K562 (cell line): ENCODE results near the gene NUDT1. TPM values are rescaled to one million over a fixed set of nuclear protein-coding genes. Genes with fewer than 3 reads are reported as not detected.

Experiments
- ATAC-seq: fragments of 200-7000 bp; cut with Tn5 transposase; 3 replicates; pipeline ENCODE4 v1.9.1; 2020; ENCODE audit warnings: moderate library complexity
- BruUV-seq: library from RNA; stranded (reverse); fragments of 400-500 nt; replicated peaks from 2 replicates; lab custom pipeline; 2021; lab: Mats Ljungman, UMichigan
- CTCF ChIA-PET: fragments of 300-600 bp; formaldehyde crosslinking; extraction: SDS; loops from one replicate; lab custom pipeline; 2021; ENCODE audit warnings: low intra/inter-chr PET ratio; lab: Yijun Ruan, JAX
- POLR2A ChIA-PET: fragments of 300-600, 350-650 bp; sonication (Branson Sonifier 250); formaldehyde crosslinking; extraction: SDS; loops from one replicate; lab custom pipeline; 2021; ENCODE audit warnings: antibody characterized with exemption, inconsistent platforms; lab: Yijun Ruan, JAX
- DNase-seq, 4 experiments: peaks; one replicate each; pipeline versions ENCODE4 v3.0.0 to v3.0.0-alpha.2; 2011 to 2018; ENCODE audit warnings: low spot score in 3 of 4, mixed read lengths in 3 of 4; ENCODE audit errors: extremely low read depth in 1 of 4
- FAIRE-seq: peaks from 2 replicates; lab custom pipeline; 2011; peaks lifted over from hg19 to GRCh38; lab: Jason Lieb, UNC
- H2AFZ ChIP-seq: 2 replicates; pipeline ENCODE4 v1.6.0; 2011; ENCODE audit warnings: low read depth, low read length, control low read depth, inconsistent platforms
- H3K27ac ChIP-seq: fragments of 200-600 bp; 3 replicates; pipeline ENCODE4 v1.8.0; 2011; ENCODE audit warnings: low read depth, mild to moderate bottlenecking, control low read depth, inconsistent platforms, low read length, moderate library complexity, mixed read lengths; ENCODE audit errors: extremely low read depth
- H3K27me3 ChIP-seq, 2 experiments: fragments of 300-600 bp in 1 of 2; 2 replicates in 1 of 2; 3 replicates in 1 of 2; pipeline versions ENCODE4 v1.6.0 to v1.8.0; 2011; ENCODE audit warnings: inconsistent platforms in 2 of 2, low read length in 2 of 2, mild to moderate bottlenecking in 1 of 2, mixed read lengths in 1 of 2, moderate library complexity in 1 of 2; ENCODE audit not compliant: control insufficient read depth in 2 of 2, insufficient read depth in 2 of 2
- H3K36me3 ChIP-seq: fragments of 300-600 bp; 3 replicates; pipeline ENCODE4 v1.8.0; 2011; ENCODE audit warnings: mild to moderate bottlenecking, low read length, inconsistent platforms; ENCODE audit not compliant: control insufficient read depth, insufficient read depth
- H3K4me1 ChIP-seq, 2 experiments: fragments of 200-600 bp in 1 of 2; replicated peaks in 1 of 2; 2 replicates in 1 of 2; 3 replicates in 1 of 2; pipeline versions ENCODE4 v1.5.1 to v1.8.0; 2011; ENCODE audit warnings: inconsistent platforms in 2 of 2, low read length in 2 of 2, mild to moderate bottlenecking in 1 of 2, mixed read lengths in 1 of 2, moderate library complexity in 1 of 2; ENCODE audit not compliant: control insufficient read depth in 2 of 2, insufficient read depth in 2 of 2
- H3K4me2 ChIP-seq: 2 replicates; pipeline ENCODE4 v1.6.1; 2011; ENCODE audit warnings: low read length, control low read depth, inconsistent platforms, mixed read lengths; ENCODE audit not compliant: insufficient read depth
- H3K4me3 ChIP-seq: fragments of 200-600 bp; sonication (generic), shearing (Covaris generic); 2 replicates; pipeline ENCODE4 v1.5.1; 2016; ENCODE audit warnings: control low read depth, inconsistent platforms
- H3K79me2 ChIP-seq: fragments of 200-600 bp; 3 replicates; pipeline ENCODE4 v1.8.0; 2011; ENCODE audit warnings: low read length, inconsistent platforms; ENCODE audit not compliant: control insufficient read depth, insufficient read depth
- H3K9ac ChIP-seq, 2 experiments: 2 replicates each; pipeline versions ENCODE4 v1.6.0 to v1.6.1; 2011; ENCODE audit warnings: low read depth in 2 of 2, low read length in 2 of 2, control low read depth in 1 of 2, inconsistent platforms in 1 of 2, mild to moderate bottlenecking in 1 of 2, mixed read lengths in 1 of 2; ENCODE audit not compliant: insufficient read depth in 1 of 2
- H3K9me1 ChIP-seq: one replicate; pipeline ENCODE4 v1.6.0; 2011; ENCODE audit warnings: inconsistent platforms, mild to moderate bottlenecking, low read length, moderate library complexity; ENCODE audit not compliant: control insufficient read depth, insufficient read depth
- H3K9me3 ChIP-seq: replicated peaks from 2 replicates; pipeline ENCODE4 v1.5.1; 2011; ENCODE audit warnings: low read depth, low read length, inconsistent platforms; ENCODE audit not compliant: control insufficient read depth, insufficient read depth
- H4K20me1 ChIP-seq: replicated peaks from 2 replicates; pipeline ENCODE4 v1.6.1; 2011; ENCODE audit warnings: low read length, inconsistent platforms, mixed read lengths; ENCODE audit not compliant: control insufficient read depth, insufficient read depth
- CAMTA2 ChIP-seq: fragments of 250-450 bp; sonication (Bioruptor Pico); conservative IDR thresholded peaks from 2 replicates; pipeline ENCODE4 v1.5.1; 2022
- FUS ChIP-seq: fragments of 200-400 bp; formaldehyde crosslinking; optimal IDR thresholded peaks from 2 replicates; pipeline ENCODE3; 2017; ENCODE audit warnings: low read depth, low read length
- NFIC ChIP-seq: fragments of 450-650 bp; IDR thresholded peaks from 2 replicates; pipeline ENCODE4 v1.6.1; 2017; ENCODE audit warnings: mild to moderate bottlenecking, inconsistent platforms
- PHB ChIP-seq: fragments of 250-450 bp; sonication (Bioruptor Pico); IDR thresholded peaks from 2 replicates; pipeline ENCODE4 v1.5.0; 2021
- PHF8 ChIP-seq: fragments of 200-600 bp; sonication (generic); IDR thresholded peaks from 2 replicates; pipeline ENCODE4 v1.6.1; 2012; ENCODE audit warnings: mixed run types, mild to moderate bottlenecking, inconsistent platforms, low read length, moderate library complexity, borderline replicate concordance
- TFAM ChIP-seq: fragments of 250-450 bp; sonication (Bioruptor Pico); conservative IDR thresholded peaks from 2 replicates; pipeline ENCODE4 v1.5.0; 2021; ENCODE audit warnings: mild to moderate bottlenecking, moderate library complexity
- THRAP3 ChIP-seq: fragments of 450-650 bp; IDR thresholded peaks from 2 replicates; pipeline ENCODE4 v1.6.1; 2016; ENCODE audit warnings: mild to moderate bottlenecking, inconsistent platforms, borderline replicate concordance
- ZFP30 ChIP-seq: fragments of 250-450 bp; sonication (Bioruptor Pico); IDR thresholded peaks from 2 replicates; pipeline ENCODE4 v1.8.0; 2022; ENCODE audit warnings: moderate library complexity, mild to moderate bottlenecking, inconsistent platforms, borderline replicate concordance
- WGBS: fragments of 100-300 bp; shearing (Covaris generic); methylation state at CpG from one replicate; pipeline ENCODE4 v1.1.6; 2016; ENCODE audit warnings: low coverage, mixed read lengths; ENCODE audit not compliant: insufficient coverage; ENCODE audit errors: missing lambda C conversion rate; 5-methylcytosine and 5-hydroxymethylcytosine counted together
- in situ Hi-C: fragments of 300-500 bp; cut with MboI; formaldehyde crosslinking; loops from 4 replicates; pipeline ENCODE4 v1.15.0; 2018; ENCODE audit warnings: inconsistent platforms, mixed read lengths
- intact Hi-C: fragments of 100-400 bp; cut with micrococcal nuclease; formaldehyde crosslinking; loops from 2 replicates; pipeline ENCODE4 v1.14.2; 2022
- polyA plus RNA-seq, 8 experiments: library from polyadenylated mRNA; depleted of rRNA in 4 of 8; stranded (reverse) in 5 of 8; unstranded in 3 of 8; fragments of >200 nt; fragmentation: Nextera tagmentation in 2 of 8; fragmentation: Illumina TruSeq in 1 of 8; extraction: Ambion mirVana in 2 of 8; extraction: Trizol in 1 of 8; gene quantifications; 2 replicates each; pipeline versions ENCODE4 v1.2.1 to v1.2.3, GENCODE V29; 2011 to 2014; ENCODE audit warnings: inconsistent platforms in 1 of 8, missing spikeins in 1 of 8
- total RNA-seq, 7 experiments: library from RNA; depleted of rRNA in 6 of 7; stranded (reverse); fragments of >200 nt in 6 of 7; fragmentation: Illumina TruSeq in 2 of 7; extraction: Trizol in 2 of 7; gene quantifications; 2 replicates each; pipeline versions ENCODE4 v1.2.1 to v1.2.3, GENCODE V29; 2011 to 2021; ENCODE audit warnings: low replicate concordance in 1 of 7
- TF ChIP-seq, protein P1 (sequence below), 2 experiments: fragments of 150-350 bp in 1 of 2; IDR thresholded peaks; 2 replicates each; pipeline ENCODE4 v1.6.1; 2012 to 2016; ENCODE audit warnings: low read depth in 2 of 2, low read length in 2 of 2, mild to moderate bottlenecking in 1 of 2, moderate library complexity in 1 of 2
- TF ChIP-seq, protein P2 (sequence below): fragments of 250-450 bp; sonication (Bioruptor Pico); IDR thresholded peaks from 2 replicates; pipeline ENCODE4 v1.8.0; 2022; ENCODE audit warnings: moderate library complexity, mild to moderate bottlenecking, inconsistent platforms
- TF ChIP-seq, protein P3 (sequence below): fragments of 250-450 bp; sonication (Bioruptor Pico); IDR thresholded peaks from 2 replicates; pipeline ENCODE4 v1.8.0; 2021; ENCODE audit warnings: borderline replicate concordance, mild to moderate bottlenecking, moderate library complexity; ENCODE audit not compliant: poor library complexity, severe bottlenecking
- TF ChIP-seq, protein P4 (sequence below), 2 experiments: fragments of 450-650 bp; conservative IDR thresholded peaks; 2 replicates each; pipeline ENCODE4 v1.6.1; 2017; ENCODE audit warnings: mild to moderate bottlenecking in 2 of 2, moderate library complexity in 2 of 2
- TF ChIP-seq, protein P5 (sequence below), 2 experiments: fragments of 200-800 bp in 1 of 2; sonication (Bioruptor generic) in 1 of 2; sonication (generic) in 1 of 2; formaldehyde crosslinking in 1 of 2; IDR thresholded peaks in 1 of 2; conservative IDR thresholded peaks in 1 of 2; 2 replicates each; pipeline versions ENCODE4 v1.5.0 to v1.6.1; 2016 to 2020; ENCODE audit warnings: missing compliant biosample characterization in 1 of 2, missing genetic modification characterization in 1 of 2, missing genetic modification reagents in 1 of 2

The NUDT1 gene
- total and polyA plus RNA-seq, 9 of the 15 experiments (the other 6 are each of a cell fraction or from before 2014, with no cell fraction given), result 5.3 to 73.3 (median 29.6) TPM

DNA sequence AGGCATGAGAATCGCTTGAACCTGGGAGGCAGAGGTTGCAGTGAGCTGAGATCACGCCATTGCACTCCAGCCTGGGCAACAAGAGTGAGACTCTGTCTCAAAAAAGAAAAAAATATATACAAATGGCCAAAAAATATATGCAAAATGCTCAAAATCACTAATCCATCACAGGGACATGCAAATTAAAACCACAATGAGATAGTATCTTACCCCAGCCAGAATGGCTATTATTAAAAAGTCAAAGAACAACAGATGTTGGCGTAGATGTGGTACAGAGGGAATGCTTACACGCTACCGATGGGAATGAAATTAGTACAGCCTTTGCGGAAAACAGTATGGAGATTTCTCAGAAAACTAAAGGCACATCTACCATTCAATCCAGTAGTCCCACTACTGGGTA, 54.8 kb downstream of the NUDT1 start:
- CTCF ChIA-PET, result no interaction called here
- DNase-seq, result no peak
- Histone ChIP-seq H2AFZ (no peak overlapping the region), H4K20me1 (no peaks in the 10 kb centered on the region), H3K27ac (no peak overlapping the region), H3K4me3 (no peak overlapping the region), H3K9me1 (no peaks in the 10 kb centered on the region), H3K36me3 (peaks cover 3% of the 10 kb centered on the region; the same call in 1 of the 3 replicates), H3K9ac (no peak overlapping the region), H3K4me1 (peaks cover 23 to 25% of the 10 kb centered on the region in 2 experiments; a peak in 4 of 5 replicates), H3K9me3 (no peaks in the 10 kb centered on the region; the same call in 1 of the 2 replicates)
- no peak for FAIRE-seq
- no peak for ATAC-seq
- no peak for TF ChIP-seq PHF8
- TF ChIP-seq PHB (CRISPR knock-in tag), result no peak
- TF ChIP-seq, protein P1, sequence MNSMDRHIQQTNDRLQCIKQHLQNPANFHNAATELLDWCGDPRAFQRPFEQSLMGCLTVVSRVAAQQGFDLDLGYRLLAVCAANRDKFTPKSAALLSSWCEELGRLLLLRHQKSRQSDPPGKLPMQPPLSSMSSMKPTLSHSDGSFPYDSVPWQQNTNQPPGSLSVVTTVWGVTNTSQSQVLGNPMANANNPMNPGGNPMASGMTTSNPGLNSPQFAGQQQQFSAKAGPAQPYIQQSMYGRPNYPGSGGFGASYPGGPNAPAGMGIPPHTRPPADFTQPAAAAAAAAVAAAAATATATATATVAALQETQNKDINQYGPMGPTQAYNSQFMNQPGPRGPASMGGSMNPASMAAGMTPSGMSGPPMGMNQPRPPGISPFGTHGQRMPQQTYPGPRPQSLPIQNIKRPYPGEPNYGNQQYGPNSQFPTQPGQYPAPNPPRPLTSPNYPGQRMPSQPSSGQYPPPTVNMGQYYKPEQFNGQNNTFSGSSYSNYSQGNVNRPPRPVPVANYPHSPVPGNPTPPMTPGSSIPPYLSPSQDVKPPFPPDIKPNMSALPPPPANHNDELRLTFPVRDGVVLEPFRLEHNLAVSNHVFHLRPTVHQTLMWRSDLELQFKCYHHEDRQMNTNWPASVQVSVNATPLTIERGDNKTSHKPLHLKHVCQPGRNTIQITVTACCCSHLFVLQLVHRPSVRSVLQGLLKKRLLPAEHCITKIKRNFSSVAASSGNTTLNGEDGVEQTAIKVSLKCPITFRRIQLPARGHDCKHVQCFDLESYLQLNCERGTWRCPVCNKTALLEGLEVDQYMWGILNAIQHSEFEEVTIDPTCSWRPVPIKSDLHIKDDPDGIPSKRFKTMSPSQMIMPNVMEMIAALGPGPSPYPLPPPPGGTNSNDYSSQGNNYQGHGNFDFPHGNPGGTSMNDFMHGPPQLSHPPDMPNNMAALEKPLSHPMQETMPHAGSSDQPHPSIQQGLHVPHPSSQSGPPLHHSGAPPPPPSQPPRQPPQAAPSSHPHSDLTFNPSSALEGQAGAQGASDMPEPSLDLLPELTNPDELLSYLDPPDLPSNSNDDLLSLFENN (IDR thresholded peaks at IDR 0.05; ENCODE audit: low read depth in 2 of 2, low read length in 2 of 2), result no peak
- TF ChIP-seq ZFP30 (CRISPR knock-in tag), result no peak
- TF ChIP-seq, protein P2, sequence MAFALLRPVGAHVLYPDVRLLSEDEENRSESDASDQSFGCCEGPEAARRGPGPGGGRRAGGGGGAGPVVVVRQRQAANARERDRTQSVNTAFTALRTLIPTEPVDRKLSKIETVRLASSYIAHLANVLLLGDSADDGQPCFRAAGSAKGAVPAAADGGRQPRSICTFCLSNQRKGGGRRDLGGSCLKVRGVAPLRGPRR, result no peak
- TF ChIP-seq THRAP3, result no peak
- TF ChIP-seq, protein P3, sequence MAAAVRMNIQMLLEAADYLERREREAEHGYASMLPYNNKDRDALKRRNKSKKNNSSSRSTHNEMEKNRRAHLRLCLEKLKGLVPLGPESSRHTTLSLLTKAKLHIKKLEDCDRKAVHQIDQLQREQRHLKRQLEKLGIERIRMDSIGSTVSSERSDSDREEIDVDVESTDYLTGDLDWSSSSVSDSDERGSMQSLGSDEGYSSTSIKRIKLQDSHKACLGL (CRISPR knock-in tag), result no peak
- TF ChIP-seq, protein P4, sequence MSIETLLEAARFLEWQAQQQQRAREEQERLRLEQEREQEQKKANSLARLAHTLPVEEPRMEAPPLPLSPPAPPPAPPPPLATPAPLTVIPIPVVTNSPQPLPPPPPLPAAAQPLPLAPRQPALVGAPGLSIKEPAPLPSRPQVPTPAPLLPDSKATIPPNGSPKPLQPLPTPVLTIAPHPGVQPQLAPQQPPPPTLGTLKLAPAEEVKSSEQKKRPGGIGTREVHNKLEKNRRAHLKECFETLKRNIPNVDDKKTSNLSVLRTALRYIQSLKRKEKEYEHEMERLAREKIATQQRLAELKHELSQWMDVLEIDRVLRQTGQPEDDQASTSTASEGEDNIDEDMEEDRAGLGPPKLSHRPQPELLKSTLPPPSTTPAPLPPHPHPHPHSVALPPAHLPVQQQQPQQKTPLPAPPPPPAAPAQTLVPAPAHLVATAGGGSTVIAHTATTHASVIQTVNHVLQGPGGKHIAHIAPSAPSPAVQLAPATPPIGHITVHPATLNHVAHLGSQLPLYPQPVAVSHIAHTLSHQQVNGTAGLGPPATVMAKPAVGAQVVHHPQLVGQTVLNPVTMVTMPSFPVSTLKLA (conservative IDR thresholded peaks at IDR 0.05), result no peak
- TF ChIP-seq FUS, result no peak
- no peak for TF ChIP-seq NFIC
- TF ChIP-seq TFAM (CRISPR knock-in tag), result no peak
- TF ChIP-seq, protein P5, sequence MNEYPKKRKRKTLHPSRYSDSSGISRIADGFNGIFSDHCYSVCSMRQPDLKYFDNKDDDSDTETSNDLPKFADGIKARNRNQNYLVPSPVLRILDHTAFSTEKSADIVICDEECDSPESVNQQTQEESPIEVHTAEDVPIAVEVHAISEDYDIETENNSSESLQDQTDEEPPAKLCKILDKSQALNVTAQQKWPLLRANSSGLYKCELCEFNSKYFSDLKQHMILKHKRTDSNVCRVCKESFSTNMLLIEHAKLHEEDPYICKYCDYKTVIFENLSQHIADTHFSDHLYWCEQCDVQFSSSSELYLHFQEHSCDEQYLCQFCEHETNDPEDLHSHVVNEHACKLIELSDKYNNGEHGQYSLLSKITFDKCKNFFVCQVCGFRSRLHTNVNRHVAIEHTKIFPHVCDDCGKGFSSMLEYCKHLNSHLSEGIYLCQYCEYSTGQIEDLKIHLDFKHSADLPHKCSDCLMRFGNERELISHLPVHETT (CRISPR knock-in tag; conservative IDR thresholded peaks at IDR 0.05 in 1 of 2, IDR thresholded peaks at IDR 0.05 in 1 of 2), result no peak
- no peak for TF ChIP-seq CAMTA2 (CRISPR knock-in tag)
- TF ChIP-seq, all 486 proteins: peak for 0
- Histone ChIP-seq H3K27me3 (no peaks in the 10 kb centered on the region), H3K79me2 (peaks cover 55% of the 10 kb centered on the region), H3K4me2 (no peak overlapping the region)
- in situ Hi-C loops, result no loop called here
- 92% methylated on average over 4 of the region's 6 CpGs for WGBS
- no TSS peak for BruUV-seq
- POLR2A ChIA-PET, result no interaction called here
- intact Hi-C loops, result no loop called here
